IPS-NIHi7 (cell line): ENCODE data around the gene HGS.

Experiments
- DNase-seq: peaks from one replicate; pipeline ENCODE4 v3.0.0; 2012; ENCODE audit warnings: mixed read lengths; ENCODE audit errors: extremely low spot score

The HGS gene

DNA sequence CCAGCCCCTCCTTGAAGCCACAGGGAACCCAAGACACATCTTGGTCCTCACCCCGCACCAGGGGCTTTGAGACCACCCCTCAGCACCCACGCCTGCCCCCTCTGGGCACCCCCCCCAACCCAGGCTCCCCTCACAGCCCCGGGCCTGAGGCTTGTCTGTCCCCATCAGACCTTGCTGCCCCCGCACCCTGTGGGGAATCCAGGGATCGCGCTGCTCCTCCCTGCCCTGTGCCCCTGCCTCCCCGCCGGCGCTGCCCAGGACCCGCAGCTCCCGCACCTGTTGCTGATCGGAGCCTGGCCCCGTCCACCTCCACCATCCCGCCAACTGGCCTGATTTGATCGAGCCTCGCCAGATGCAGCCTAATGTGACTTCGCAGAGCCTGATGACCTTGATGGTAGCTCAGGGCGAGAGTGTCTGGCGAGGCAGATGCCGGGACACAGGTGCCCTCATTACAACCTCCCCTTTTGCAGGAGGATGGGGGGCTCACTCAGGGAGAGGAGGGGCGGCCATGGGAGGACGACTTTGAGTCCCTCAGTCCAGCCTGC, 57.3 kb downstream of the HGS start:
- DNase-seq: no peak

DNA sequence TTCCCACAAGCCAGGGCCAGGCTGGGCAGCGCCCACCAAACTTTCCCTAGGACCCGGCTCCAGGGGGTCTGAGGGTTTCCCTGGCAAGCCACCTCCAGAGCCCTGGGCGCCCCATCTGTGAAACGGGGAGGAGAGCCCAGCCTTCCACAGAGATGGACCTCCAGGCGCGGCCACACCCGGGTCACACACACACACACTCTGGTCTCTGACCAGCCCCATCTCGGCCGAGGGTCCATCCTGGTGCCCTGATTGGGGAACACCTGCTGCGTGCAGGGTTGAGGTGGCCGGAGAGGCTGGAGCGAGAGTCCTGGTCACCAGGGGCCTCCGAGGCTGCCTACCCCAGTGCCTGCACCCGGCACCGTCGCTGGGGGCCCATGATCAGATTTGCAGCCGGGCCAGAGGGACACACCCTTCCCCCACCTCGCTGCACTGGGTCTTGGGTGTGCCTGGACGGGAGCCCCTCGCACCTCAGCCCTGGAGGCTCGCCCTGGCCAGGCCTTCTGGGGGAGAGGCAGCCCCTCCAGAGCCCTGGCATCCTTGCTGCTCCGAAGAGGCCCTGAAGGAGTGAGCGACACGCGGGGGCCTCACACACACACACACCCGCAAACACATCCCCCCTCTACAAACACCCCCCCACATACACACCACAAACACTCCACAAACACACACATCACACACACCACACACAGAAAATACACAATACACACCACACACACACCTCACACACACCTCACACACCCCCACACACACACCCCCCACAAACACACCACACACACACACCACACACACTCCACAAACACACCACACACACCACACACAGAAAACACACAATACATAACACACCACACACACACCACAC, 58.0 kb downstream of the HGS start:
- no peak for DNase-seq
